ENCODE measurements around the gene NARS2. TPM values are rescaled to one million over a fixed set of nuclear protein-coding genes. Genes with fewer than 3 reads are reported as not detected.

Gene NARS2
- total and polyA plus RNA-seq, 2 donors (not counting 1 experiment from before 2014, with no cell fraction given): 9.7 to 14.6 TPM

GRCh38 chr11:78432058-78432515 is 142.6 kb downstream of the NARS2 start:
- intact Hi-C loops (cut with micrococcal nuclease): loop anchor here (1.0 kb wide), 1 partner anchor 204 kb away; no protein-coding TSS in a partner anchor
- Histone ChIP-seq H4K20me1 (ENCODE audit: control insufficient read depth, insufficient read depth, low read length, poor library complexity, severe bottlenecking) (no peaks in the 10 kb centered on the region), H3K79me2 (ENCODE audit: control insufficient read depth, insufficient read depth, low read length) (no peaks in the 10 kb centered on the region), H3K4me2 (replicated peaks; ENCODE audit: low read depth, low read length, poor library complexity, severe bottlenecking) (no peak overlapping the region), H3K36me3 (replicated peaks in 1 of 2; ENCODE audit: control extremely low read depth in 1 of 2, control insufficient read depth in 1 of 2, extremely low read depth in 1 of 2, insufficient read depth in 2 of 2, low read length in 1 of 2) (no peaks in the 10 kb centered on the region), H3K4me3 (ENCODE audit: control extremely low read depth in 1 of 5, extremely low read depth in 1 of 5, insufficient read depth in 1 of 5, low read depth in 2 of 5, low read length in 4 of 5) (no peak overlapping the region), H3K9ac (ENCODE audit: low read length) (no peak overlapping the region), H3K27me3 (replicated peaks in 1 of 4; ENCODE audit: control extremely low read depth in 1 of 4, control insufficient read depth in 3 of 4, insufficient read depth in 4 of 4, low read length in 3 of 4) (no peaks in the 10 kb centered on the region), H3K9me3 (ENCODE audit: control extremely low read depth in 1 of 3, control insufficient read depth in 2 of 3, insufficient read depth in 1 of 3, low read length in 2 of 3) (no peaks in the 10 kb centered on the region), H3K27ac (ENCODE audit: low read length in 2 of 2) (no peak overlapping the region), H2AFZ (ENCODE audit: insufficient read depth, low read depth, low read length, poor library complexity, severe bottlenecking) (no peak overlapping the region), H3K4me1 (ENCODE audit: control insufficient read depth in 2 of 2, insufficient read depth in 2 of 2, low read length in 2 of 2) (peaks cover 34 to 38% of the 10 kb centered on the region in 2 donors)
- POLR2A ChIA-PET: interaction anchor here (0.5 to 0.7 kb wide), 2 partner anchors 27 to 73 kb away, joined by 3 to 7 read pairs; no protein-coding TSS in a partner anchor
- Mint-ChIP-seq H3K4me3 (no peak overlapping the region), H3K4me1 (peaks cover 42% of the 10 kb centered on the region), H3K27me3 (no peaks in the 10 kb centered on the region), H3K27ac (peak overlapping the region; percentile 20), H3K9me3 (ENCODE audit: insufficient read depth) (no peaks in the 10 kb centered on the region)
- ATAC-seq (ENCODE audit: low read depth): no peak
- WGBS (ENCODE audit: insufficient coverage): no CpG with 5 or more reads among the region's 4 CpGs
- peak; percentile 72 for TF ChIP-seq CTCF (IDR thresholded peaks at IDR 0.05)
- no peak for TF ChIP-seq EZH2 (IDR thresholded peaks at IDR 0.05; ENCODE audit: borderline replicate concordance, insufficient read depth, low read depth, low read length, poor library complexity, severe bottlenecking)
- DNase-seq: peak; percentile 44
- CTCF ChIA-PET: interaction anchor here (0.7 to 6.4 kb wide), 15 partner anchors 8 to 244 kb away, joined by 3 to 143 read pairs (median 4); partner anchors contain the start of genes GAB2, KCTD21 and USP35

- no peaks in the 10 kb centered on the region for H3K9me3 ChIP-seq (ENCODE audit: control extremely low read depth in 1 of 3, control insufficient read depth in 2 of 3, insufficient read depth in 1 of 3, low read length in 2 of 3)
- H3K79me2 ChIP-seq (ENCODE audit: control insufficient read depth, insufficient read depth, low read length): no peaks in the 10 kb centered on the region
- intact Hi-C loops (cut with micrococcal nuclease): loop anchor here (1.0 to 10.0 kb wide), 2 partner anchors 9 to 605 kb away; partner anchors contain the start of genes AAMDC and RSF1
- DNase-seq (peak; percentile 64), ATAC-seq (ENCODE audit: low read depth) (peak; percentile 70)
- H3K4me3 ChIP-seq (ENCODE audit: control extremely low read depth in 1 of 5, extremely low read depth in 1 of 5, insufficient read depth in 1 of 5, low read depth in 2 of 5, low read length in 4 of 5): peak overlapping the region in 2 of 5 experiments; percentile 11 to 27
- Mint-ChIP-seq H3K4me1 (peaks cover 63% of the 10 kb centered on the region), H3K27ac (peak overlapping the region; percentile 83), H3K9me3 (ENCODE audit: insufficient read depth) (no peaks in the 10 kb centered on the region), H3K27me3 (no peaks in the 10 kb centered on the region), H3K4me3 (peak overlapping the region; percentile 84)
- CTCF ChIA-PET: interaction anchor here (0.8 to 6.4 kb wide), 15 partner anchors 8 to 207 kb away, joined by 3 to 143 read pairs (median 4); partner anchors contain the start of gene GAB2
- no peaks in the 10 kb centered on the region for H4K20me1 ChIP-seq (ENCODE audit: control insufficient read depth, insufficient read depth, low read length, poor library complexity, severe bottlenecking)
- H2AFZ ChIP-seq (ENCODE audit: insufficient read depth, low read depth, low read length, poor library complexity, severe bottlenecking): peak overlapping the region; percentile 6
- H3K36me3 ChIP-seq (replicated peaks in 1 of 2; ENCODE audit: control extremely low read depth in 1 of 2, control insufficient read depth in 1 of 2, extremely low read depth in 1 of 2, insufficient read depth in 2 of 2, low read length in 1 of 2): no peaks in the 10 kb centered on the region
- no CpG with 5 or more reads among the region's 4 CpGs for WGBS (ENCODE audit: insufficient coverage)
- H3K4me1 ChIP-seq (ENCODE audit: control insufficient read depth in 2 of 2, insufficient read depth in 2 of 2, low read length in 2 of 2): peaks cover 47 to 57% of the 10 kb centered on the region in 2 donors
- no peak overlapping the region for H3K9ac ChIP-seq (ENCODE audit: low read length)
- no peaks in the 10 kb centered on the region for H3K27me3 ChIP-seq (replicated peaks in 1 of 4; ENCODE audit: control extremely low read depth in 1 of 4, control insufficient read depth in 3 of 4, insufficient read depth in 4 of 4, low read length in 3 of 4)
- peak overlapping the region; percentile 8 to 46 for H3K27ac ChIP-seq (ENCODE audit: low read length in 2 of 2)
- POLR2A ChIA-PET: interaction anchor here (1.0 to 4.4 kb wide), 3 partner anchors 9 to 135 kb away, joined by 3 to 48 read pairs (median 24); partner anchors contain the start of gene GAB2
- TF ChIP-seq CTCF (IDR thresholded peaks at IDR 0.05) (no peak), EZH2 (IDR thresholded peaks at IDR 0.05; ENCODE audit: borderline replicate concordance, insufficient read depth, low read depth, low read length, poor library complexity, severe bottlenecking) (no peak)
- H3K4me2 ChIP-seq (replicated peaks; ENCODE audit: low read depth, low read length, poor library complexity, severe bottlenecking): peak overlapping the region; percentile 64
Observed at GRCh38 chr11:78429660-78430059, 145.0 kb downstream of the NARS2 start.

Measured in B cell (primary cell).